Memory B cell (primary cell): ENCODE results near the gene SYDE1.

Source experiments
- ATAC-seq: fragments of 150-1000 bp; cut with Tn5 transposase; 2 replicates; pipeline ENCODE4 v1.10.0; 2021; ENCODE audit warnings: low read depth, mild to moderate bottlenecking, moderate library complexity
- DNase-seq, 2 donors: peaks; one replicate each; pipeline ENCODE4 v3.0.0; 2022; ENCODE audit warnings: low spot score in 2 of 2
- H3K27ac Mint-ChIP-seq: one replicate; pipeline ENCODE4 v1.8.0; 2022; ENCODE audit warnings: mild to moderate bottlenecking, moderate library complexity, mixed read lengths
- H3K27me3 Mint-ChIP-seq: one replicate; pipeline ENCODE4 v1.8.0; 2022; ENCODE audit warnings: mixed read lengths
- H3K36me3 Mint-ChIP-seq: one replicate; pipeline ENCODE4 v1.8.0; 2022; ENCODE audit warnings: mild to moderate bottlenecking, mixed read lengths
- H3K4me1 Mint-ChIP-seq: one replicate; pipeline ENCODE4 v1.8.0; 2022; ENCODE audit warnings: mixed read lengths
- H3K4me3 Mint-ChIP-seq: one replicate; pipeline ENCODE4 v1.8.0; 2022; ENCODE audit warnings: mild to moderate bottlenecking, moderate library complexity, mixed read lengths
- H3K9me3 Mint-ChIP-seq: one replicate; pipeline ENCODE4 v1.8.0; 2022; ENCODE audit warnings: mixed read lengths

The SYDE1 gene

GRCh38 chr19:15126131-15126910 lies 19.1 kb downstream of the SYDE1 start:
- ATAC-seq (no peak), DNase-seq (no peak)
- H3K4me1 Mint-ChIP-seq: peaks cover 15% of the 10 kb centered on the region
- H3K9me3 Mint-ChIP-seq: no peaks in the 10 kb centered on the region
- peaks cover 6% of the 10 kb centered on the region for H3K36me3 Mint-ChIP-seq
- no peak overlapping the region for H3K4me3 Mint-ChIP-seq
- H3K27ac Mint-ChIP-seq: peak overlapping the region; percentile 99
- H3K27me3 Mint-ChIP-seq: peaks cover 7% of the 10 kb centered on the region

GRCh38 chr19:15128162-15128770 lies 21.1 kb downstream of the SYDE1 start:
- H3K9me3 Mint-ChIP-seq: no peaks in the 10 kb centered on the region
- H3K27ac Mint-ChIP-seq: no peak overlapping the region
- peaks cover 12% of the 10 kb centered on the region for H3K4me1 Mint-ChIP-seq
- H3K27me3 Mint-ChIP-seq: peaks cover 8% of the 10 kb centered on the region
- H3K4me3 Mint-ChIP-seq: no peak overlapping the region
- no peak for DNase-seq
- ATAC-seq: no peak
- no peaks in the 10 kb centered on the region for H3K36me3 Mint-ChIP-seq

- peaks cover 3% of the 10 kb centered on the region for H3K4me1 Mint-ChIP-seq
- H3K27ac Mint-ChIP-seq: no peak overlapping the region
- H3K27me3 Mint-ChIP-seq: peaks cover 12% of the 10 kb centered on the region
- ATAC-seq (no peak), DNase-seq (no peak)
- H3K36me3 Mint-ChIP-seq: no peaks in the 10 kb centered on the region
- no peak overlapping the region for H3K4me3 Mint-ChIP-seq
- H3K9me3 Mint-ChIP-seq: no peaks in the 10 kb centered on the region
Measured at GRCh38 chr19:15129856-15130585, 22.8 kb downstream of the SYDE1 start.

GRCh38 chr19:15136234-15136954 lies 29.2 kb downstream of the SYDE1 start:
- Mint-ChIP-seq H3K27ac (no peak overlapping the region), H3K4me3 (no peak overlapping the region), H3K27me3 (peaks cover 13% of the 10 kb centered on the region), H3K4me1 (no peaks in the 10 kb centered on the region), H3K36me3 (peaks cover 2% of the 10 kb centered on the region), H3K9me3 (peaks cover 2% of the 10 kb centered on the region)
- ATAC-seq (no peak), DNase-seq (no peak)

- ATAC-seq (no peak), DNase-seq (no peak)
- H3K36me3 Mint-ChIP-seq: peaks cover 2% of the 10 kb centered on the region
- no peaks in the 10 kb centered on the region for H3K4me1 Mint-ChIP-seq
- peaks cover 2% of the 10 kb centered on the region for H3K9me3 Mint-ChIP-seq
- H3K4me3 Mint-ChIP-seq: no peak overlapping the region
- H3K27ac Mint-ChIP-seq: no peak overlapping the region
- peaks cover 17% of the 10 kb centered on the region for H3K27me3 Mint-ChIP-seq
Measured at GRCh38 chr19:15137777-15138176, 30.6 kb downstream of the SYDE1 start.

GRCh38 chr19:15138427-15138826 lies 31.2 kb downstream of the SYDE1 start:
- Mint-ChIP-seq H3K4me3 (no peak overlapping the region), H3K9me3 (peaks cover 2% of the 10 kb centered on the region), H3K36me3 (peaks cover 2% of the 10 kb centered on the region), H3K27me3 (peaks cover 15% of the 10 kb centered on the region), H3K27ac (no peak overlapping the region), H3K4me1 (no peaks in the 10 kb centered on the region)
- ATAC-seq: no peak
- no peak for DNase-seq

- H3K36me3 Mint-ChIP-seq: peaks cover 2% of the 10 kb centered on the region
- no peak overlapping the region for H3K27ac Mint-ChIP-seq
- H3K4me3 Mint-ChIP-seq: no peak overlapping the region
- peaks cover 13% of the 10 kb centered on the region for H3K27me3 Mint-ChIP-seq
- H3K9me3 Mint-ChIP-seq: peaks cover 2% of the 10 kb centered on the region
- H3K4me1 Mint-ChIP-seq: no peaks in the 10 kb centered on the region
- DNase-seq (no peak), ATAC-seq (no peak)
Measured at GRCh38 chr19:15141143-15141542, 33.9 kb downstream of the SYDE1 start.

GRCh38 chr19:15142313-15142712 lies 35.1 kb downstream of the SYDE1 start:
- peaks cover 2% of the 10 kb centered on the region for H3K9me3 Mint-ChIP-seq
- H3K4me1 Mint-ChIP-seq: no peaks in the 10 kb centered on the region
- DNase-seq: no peak
- ATAC-seq: no peak
- peaks cover 13% of the 10 kb centered on the region for H3K27me3 Mint-ChIP-seq
- no peak overlapping the region for H3K27ac Mint-ChIP-seq
- H3K36me3 Mint-ChIP-seq: peaks cover 2% of the 10 kb centered on the region
- H3K4me3 Mint-ChIP-seq: no peak overlapping the region

- ATAC-seq: no peak
- Mint-ChIP-seq H3K4me3 (no peak overlapping the region), H3K27me3 (peaks cover 10% of the 10 kb centered on the region), H3K36me3 (peaks cover 2% of the 10 kb centered on the region), H3K27ac (no peak overlapping the region), H3K9me3 (peaks cover 2% of the 10 kb centered on the region), H3K4me1 (no peaks in the 10 kb centered on the region)
- DNase-seq: no peak
Measured at GRCh38 chr19:15144046-15144646, 36.9 kb downstream of the SYDE1 start.

GRCh38 chr19:15147090-15147489 lies 39.9 kb downstream of the SYDE1 start:
- Mint-ChIP-seq H3K4me3 (no peak overlapping the region), H3K9me3 (no peaks in the 10 kb centered on the region), H3K4me1 (peaks cover 5% of the 10 kb centered on the region), H3K36me3 (no peaks in the 10 kb centered on the region), H3K27me3 (peaks cover 7% of the 10 kb centered on the region), H3K27ac (no peak overlapping the region)
- no peak for DNase-seq
- ATAC-seq: no peak

GRCh38 chr19:15149737-15150136 lies 42.5 kb downstream of the SYDE1 start:
- DNase-seq (no peak), ATAC-seq (no peak)
- Mint-ChIP-seq H3K9me3 (peaks cover 3% of the 10 kb centered on the region), H3K4me1 (peaks cover 5% of the 10 kb centered on the region), H3K4me3 (no peak overlapping the region), H3K36me3 (peaks cover 2% of the 10 kb centered on the region), H3K27ac (no peak overlapping the region), H3K27me3 (peaks cover 20% of the 10 kb centered on the region)

GRCh38 chr19:15154002-15154612 lies 46.9 kb downstream of the SYDE1 start:
- H3K4me3 Mint-ChIP-seq: no peak overlapping the region
- H3K36me3 Mint-ChIP-seq: peaks cover 2% of the 10 kb centered on the region
- H3K27ac Mint-ChIP-seq: no peak overlapping the region
- H3K4me1 Mint-ChIP-seq: peaks cover 5% of the 10 kb centered on the region
- ATAC-seq (no peak), DNase-seq (no peak)
- peaks cover 3% of the 10 kb centered on the region for H3K9me3 Mint-ChIP-seq
- peaks cover 22% of the 10 kb centered on the region for H3K27me3 Mint-ChIP-seq

- no peak for DNase-seq
- Mint-ChIP-seq H3K9me3 (peaks cover 3% of the 10 kb centered on the region), H3K36me3 (peaks cover 2% of the 10 kb centered on the region), H3K4me1 (peaks cover 3% of the 10 kb centered on the region), H3K27ac (no peak overlapping the region), H3K4me3 (no peak overlapping the region), H3K27me3 (peaks cover 20% of the 10 kb centered on the region)
- ATAC-seq: no peak
Measured at GRCh38 chr19:15155296-15155695, 48.1 kb downstream of the SYDE1 start.
